Stimulated activated naive CD8-positive, alpha-beta T cell treated with anti-CD3 and anti-CD28 coated beads, Interleukin-15, Interleukin-2, amounts not matched to agents 100 U/mL and 50 U/mL, for 24 hours (primary cell): ENCODE data around the gene ERMAP.

ENCODE experiments used
- ATAC-seq: fragments of 150-1000 bp; cut with Tn5 transposase; one replicate; pipeline ENCODE4 v1.10.0; 2021
- DNase-seq: peaks from one replicate; pipeline ENCODE4 v3.0.0; 2021

ERMAP gene

GRCh38 chr1:42873670-42874069 is 56.7 kb downstream of the ERMAP start:
- DNase-seq (no peak), ATAC-seq (no peak)

- ATAC-seq, result no peak
- no peak for DNase-seq
Observed at GRCh38 chr1:42876009-42876408, 59.1 kb downstream of the ERMAP start.

GRCh38 chr1:42877380-42877779 is 60.5 kb downstream of the ERMAP start:
- no peak for ATAC-seq
- DNase-seq, result no peak

- no peak for ATAC-seq
Observed at GRCh38 chr1:42880384-42880783, 63.5 kb downstream of the ERMAP start.

GRCh38 chr1:42886046-42886739 is 69.3 kb downstream of the ERMAP start:
- DNase-seq (no peak), ATAC-seq (no peak)

More at GRCh38 chr1:42880384-42880783, 63.5 kb downstream of the ERMAP start:
- DNase-seq, result no peak

GRCh38 chr1:42886800-42887199 is 69.9 kb downstream of the ERMAP start:
- no peak for ATAC-seq
- DNase-seq, result no peak

GRCh38 chr1:42887366-42887765 is 70.4 kb downstream of the ERMAP start:
- no peak for ATAC-seq
- no peak for DNase-seq

GRCh38 chr1:42888013-42888633 is 71.2 kb downstream of the ERMAP start:
- ATAC-seq (no peak), DNase-seq (no peak)

- DNase-seq (no peak), ATAC-seq (no peak)
Observed at GRCh38 chr1:42889264-42889663, 72.3 kb downstream of the ERMAP start.

- DNase-seq (no peak), ATAC-seq (no peak)
Observed at GRCh38 chr1:42891465-42892138, 74.7 kb downstream of the ERMAP start.
